Breast epithelium (tissue), 4 donors: ENCODE measurements around the gene SLC16A9. TPM values are rescaled to one million over a fixed set of nuclear protein-coding genes. Genes with fewer than 3 reads are reported as not detected.

ENCODE experiments used
- DNase-seq, 2 donors: peaks; one replicate each; pipeline ENCODE4 v3.0.0-alpha.2; 2019; ENCODE audit warnings: low spot score in 2 of 2
- H3K27ac ChIP-seq, 2 donors: fragments of 200-600 bp; sonication (generic) in 1 of 2; one replicate each; pipeline ENCODE4 v1.5.1; 2016 to 2019; ENCODE audit warnings: mild to moderate bottlenecking in 1 of 2
- H3K27me3 ChIP-seq, 2 donors: fragments of 200-600 bp; sonication (generic) in 1 of 2; one replicate each; pipeline versions ENCODE4 v1.5.1 to v1.6.0; 2017 to 2019; ENCODE audit warnings: control low read depth in 1 of 2, mild to moderate bottlenecking in 1 of 2
- H3K36me3 ChIP-seq: fragments of 200-600 bp; one replicate; pipeline ENCODE4 v1.5.1; 2019
- H3K4me1 ChIP-seq, 2 donors: fragments of 200-600 bp; sonication (generic); one replicate each; pipeline ENCODE4 v1.5.1; 2016 to 2019; ENCODE audit warnings: control low read depth in 1 of 2
- H3K4me3 ChIP-seq, 3 donors: fragments of 200-600 bp; sonication (generic); 1 replicate in 2 of 3; 2 replicates in 1 of 3; pipeline ENCODE4 v1.5.1; 2016 to 2019; ENCODE audit warnings: mild to moderate bottlenecking in 3 of 3, moderate library complexity in 2 of 3
- H3K9me3 ChIP-seq, 2 donors: fragments of 200-600 bp; sonication (generic) in 1 of 2; one replicate each; pipeline ENCODE4 v1.5.1; 2016 to 2019; ENCODE audit warnings: control low read depth in 1 of 2
- POLR2A ChIP-seq: fragments of 450-650 bp; IDR thresholded peaks from one replicate; pipeline ENCODE4 v1.6.1; 2016; ENCODE audit warnings: antibody characterized with exemption, mild to moderate bottlenecking, moderate library complexity
- POLR2AphosphoS5 ChIP-seq, 3 donors: sonication (generic); formaldehyde crosslinking; IDR thresholded peaks; one replicate each; pipeline ENCODE4 v1.6.1; 2017; ENCODE audit warnings: antibody characterized with exemption in 3 of 3
- intact Hi-C: fragments of 100-400 bp; cut with DNase I; formaldehyde crosslinking; loops from one replicate; pipeline ENCODE4 v1.15.1; 2023; ENCODE audit warnings: low total_unique reads
- total RNA-seq, 3 donors: library from RNA; depleted of rRNA; stranded (reverse); fragments of >200 nt; gene quantifications; one replicate each; pipeline ENCODE4 v1.1.0, GENCODE V29; 2016
- TF ChIP-seq, protein P1 (sequence below), 3 donors: fragments of 450-650 bp; IDR thresholded peaks; one replicate each; pipeline ENCODE4 v1.5.1; 2016 to 2017; ENCODE audit warnings: antibody characterized with exemption in 3 of 3, mild to moderate bottlenecking in 3 of 3, moderate library complexity in 3 of 3

SLC16A9 gene
- total RNA-seq, 3 donors from 2014 or later = 0.32 to 1.2 (median 0.33) TPM

- TF ChIP-seq, protein P1, sequence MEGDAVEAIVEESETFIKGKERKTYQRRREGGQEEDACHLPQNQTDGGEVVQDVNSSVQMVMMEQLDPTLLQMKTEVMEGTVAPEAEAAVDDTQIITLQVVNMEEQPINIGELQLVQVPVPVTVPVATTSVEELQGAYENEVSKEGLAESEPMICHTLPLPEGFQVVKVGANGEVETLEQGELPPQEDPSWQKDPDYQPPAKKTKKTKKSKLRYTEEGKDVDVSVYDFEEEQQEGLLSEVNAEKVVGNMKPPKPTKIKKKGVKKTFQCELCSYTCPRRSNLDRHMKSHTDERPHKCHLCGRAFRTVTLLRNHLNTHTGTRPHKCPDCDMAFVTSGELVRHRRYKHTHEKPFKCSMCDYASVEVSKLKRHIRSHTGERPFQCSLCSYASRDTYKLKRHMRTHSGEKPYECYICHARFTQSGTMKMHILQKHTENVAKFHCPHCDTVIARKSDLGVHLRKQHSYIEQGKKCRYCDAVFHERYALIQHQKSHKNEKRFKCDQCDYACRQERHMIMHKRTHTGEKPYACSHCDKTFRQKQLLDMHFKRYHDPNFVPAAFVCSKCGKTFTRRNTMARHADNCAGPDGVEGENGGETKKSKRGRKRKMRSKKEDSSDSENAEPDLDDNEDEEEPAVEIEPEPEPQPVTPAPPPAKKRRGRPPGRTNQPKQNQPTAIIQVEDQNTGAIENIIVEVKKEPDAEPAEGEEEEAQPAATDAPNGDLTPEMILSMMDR (IDR thresholded peaks at IDR 0.05) = no peak
- TF ChIP-seq POLR2A = no peak
- no peak for TF ChIP-seq POLR2AphosphoS5 (IDR thresholded peaks at IDR 0.05)
- Histone ChIP-seq H3K9me3 (no peaks in the 10 kb centered on the region), H3K4me3 (no peak overlapping the region), H3K36me3 (no peaks in the 10 kb centered on the region), H3K27ac (no peak overlapping the region), H3K4me1 (no peaks in the 10 kb centered on the region), H3K27me3 (no peaks in the 10 kb centered on the region)
- intact Hi-C loops = no loop called here
- no peak for DNase-seq
These were observed 51.9 kb downstream of the SLC16A9 start for GRCh38 chr10:59657724-59658123.

- H3K27ac ChIP-seq = no peak overlapping the region
- intact Hi-C loops = no loop called here
- no peak overlapping the region for H3K4me3 ChIP-seq
- no peak for DNase-seq
- H3K4me1 ChIP-seq = no peaks in the 10 kb centered on the region
- no peaks in the 10 kb centered on the region for H3K27me3 ChIP-seq
- no peaks in the 10 kb centered on the region for H3K36me3 ChIP-seq
- TF ChIP-seq, protein P1 (IDR thresholded peaks at IDR 0.05) = no peak
- TF ChIP-seq POLR2A (no peak), POLR2AphosphoS5 (IDR thresholded peaks at IDR 0.05) (no peak)
- H3K9me3 ChIP-seq = no peaks in the 10 kb centered on the region
These were observed 54.3 kb downstream of the SLC16A9 start for GRCh38 chr10:59655309-59655708.

DNA sequence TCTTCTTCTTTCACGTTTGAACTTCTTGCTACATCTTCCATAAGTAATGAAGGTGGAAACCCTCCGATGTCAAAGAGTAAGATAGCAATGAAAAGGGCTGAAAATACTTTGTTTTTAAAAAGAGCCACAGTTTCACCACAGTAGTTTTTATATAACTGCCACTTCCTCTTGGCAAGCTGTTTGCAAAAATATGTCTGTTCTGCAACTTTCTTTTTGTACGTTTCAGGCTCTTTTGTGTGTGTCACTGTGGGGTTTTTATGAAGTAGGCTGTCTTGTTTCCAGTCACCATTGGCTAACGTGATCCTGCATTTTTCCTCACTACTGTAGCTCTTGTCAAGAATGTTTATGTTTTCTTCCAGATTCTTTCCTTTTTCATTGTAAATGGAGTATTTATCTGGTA is 55.6 kb downstream of the SLC16A9 start:
- no peaks in the 10 kb centered on the region for H3K27me3 ChIP-seq
- no peaks in the 10 kb centered on the region for H3K36me3 ChIP-seq
- intact Hi-C loops = no loop called here
- no peak overlapping the region for H3K4me3 ChIP-seq
- no peak for TF ChIP-seq POLR2AphosphoS5 (IDR thresholded peaks at IDR 0.05)
- TF ChIP-seq, protein P1 (IDR thresholded peaks at IDR 0.05) = no peak
- no peak for TF ChIP-seq POLR2A
- no peak for DNase-seq
- no peaks in the 10 kb centered on the region for H3K9me3 ChIP-seq
- no peaks in the 10 kb centered on the region for H3K4me1 ChIP-seq
- H3K27ac ChIP-seq = no peak overlapping the region

- TF ChIP-seq, protein P1 (IDR thresholded peaks at IDR 0.05) = no peak
- TF ChIP-seq POLR2AphosphoS5 (IDR thresholded peaks at IDR 0.05) (no peak), POLR2A (no peak)
- intact Hi-C loops = no loop called here
- no peak for DNase-seq
- Histone ChIP-seq H3K27me3 (no peaks in the 10 kb centered on the region), H3K36me3 (no peaks in the 10 kb centered on the region), H3K9me3 (no peaks in the 10 kb centered on the region), H3K4me3 (no peak overlapping the region), H3K4me1 (no peaks in the 10 kb centered on the region), H3K27ac (no peak overlapping the region)
These were observed 57.7 kb downstream of the SLC16A9 start for GRCh38 chr10:59651902-59652301.

GRCh38 chr10:59649606-59650346 is 59.9 kb downstream of the SLC16A9 start:
- intact Hi-C loops = no loop called here
- Histone ChIP-seq H3K9me3 (peaks cover 0 to 8% of the 10 kb centered on the region in 2 donors), H3K27me3 (no peaks in the 10 kb centered on the region), H3K27ac (no peak overlapping the region), H3K4me3 (no peak overlapping the region), H3K36me3 (no peaks in the 10 kb centered on the region), H3K4me1 (no peaks in the 10 kb centered on the region)
- DNase-seq = no peak
- TF ChIP-seq POLR2A (no peak), POLR2AphosphoS5 (IDR thresholded peaks at IDR 0.05) (no peak)
- TF ChIP-seq, protein P1 (IDR thresholded peaks at IDR 0.05) = no peak
